Gastroesophageal sphincter (tissue), 3 donors: ENCODE results near the gene ROR2.

Experiments
- EP300 ChIP-seq: sonication (generic); formaldehyde crosslinking; IDR thresholded peaks from one replicate; pipeline ENCODE4 v1.6.1; 2017; ENCODE audit warnings: antibody characterized with exemption, mild to moderate bottlenecking
- POLR2A ChIP-seq, 2 donors: fragments of 450-650 bp; IDR thresholded peaks; one replicate each; pipeline ENCODE4 v1.6.1; 2017; ENCODE audit warnings: antibody characterized with exemption in 2 of 2, mild to moderate bottlenecking in 2 of 2, moderate library complexity in 1 of 2
- TF ChIP-seq, protein P1 (sequence below), 4 experiments: fragments of 200-600 bp in 2 of 4; fragments of 450-650 bp in 2 of 4; sonication (generic) in 1 of 4; IDR thresholded peaks; one replicate each; pipeline ENCODE4 v1.5.1; 2017 to 2019; ENCODE audit warnings: antibody characterized with exemption in 4 of 4, mild to moderate bottlenecking in 2 of 4, moderate library complexity in 2 of 4

DNA sequence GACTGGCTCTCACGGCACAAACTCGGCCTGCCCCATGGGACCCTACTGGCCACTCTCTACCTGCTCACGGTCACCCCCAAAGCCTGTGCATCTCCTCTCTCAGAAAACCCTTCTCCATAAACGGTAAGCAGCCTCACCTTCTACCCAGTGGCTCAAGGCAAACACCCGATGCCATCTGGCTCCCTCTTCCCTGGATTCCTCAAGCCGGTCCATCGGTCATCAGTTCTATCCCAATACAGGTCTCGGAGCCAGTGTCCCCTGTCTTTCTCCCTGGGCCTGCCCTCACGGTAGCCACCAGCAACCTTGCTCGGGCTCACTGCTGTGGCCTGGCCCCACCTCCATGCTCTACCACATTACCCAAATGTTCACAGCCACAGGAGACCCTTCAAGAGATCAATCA is 134.1 kb downstream of the ROR2 start:
- TF ChIP-seq EP300 (no peak), POLR2A (IDR thresholded peaks at IDR 0.05) (no peak)
- TF ChIP-seq, protein P1, sequence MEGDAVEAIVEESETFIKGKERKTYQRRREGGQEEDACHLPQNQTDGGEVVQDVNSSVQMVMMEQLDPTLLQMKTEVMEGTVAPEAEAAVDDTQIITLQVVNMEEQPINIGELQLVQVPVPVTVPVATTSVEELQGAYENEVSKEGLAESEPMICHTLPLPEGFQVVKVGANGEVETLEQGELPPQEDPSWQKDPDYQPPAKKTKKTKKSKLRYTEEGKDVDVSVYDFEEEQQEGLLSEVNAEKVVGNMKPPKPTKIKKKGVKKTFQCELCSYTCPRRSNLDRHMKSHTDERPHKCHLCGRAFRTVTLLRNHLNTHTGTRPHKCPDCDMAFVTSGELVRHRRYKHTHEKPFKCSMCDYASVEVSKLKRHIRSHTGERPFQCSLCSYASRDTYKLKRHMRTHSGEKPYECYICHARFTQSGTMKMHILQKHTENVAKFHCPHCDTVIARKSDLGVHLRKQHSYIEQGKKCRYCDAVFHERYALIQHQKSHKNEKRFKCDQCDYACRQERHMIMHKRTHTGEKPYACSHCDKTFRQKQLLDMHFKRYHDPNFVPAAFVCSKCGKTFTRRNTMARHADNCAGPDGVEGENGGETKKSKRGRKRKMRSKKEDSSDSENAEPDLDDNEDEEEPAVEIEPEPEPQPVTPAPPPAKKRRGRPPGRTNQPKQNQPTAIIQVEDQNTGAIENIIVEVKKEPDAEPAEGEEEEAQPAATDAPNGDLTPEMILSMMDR (IDR thresholded peaks at IDR 0.05): no peak
